IPS DF 19.7 (cell line): ENCODE measurements around the gene ACRBP.
A peak's percentile ranks its signal among the peaks of the same experiment; 100 is the strongest.

Source experiments
- DNase-seq: peaks from one replicate; pipeline ENCODE4 v3.0.0-alpha.2; 2013; ENCODE audit warnings: low read depth, low spot score

ACRBP gene

DNA sequence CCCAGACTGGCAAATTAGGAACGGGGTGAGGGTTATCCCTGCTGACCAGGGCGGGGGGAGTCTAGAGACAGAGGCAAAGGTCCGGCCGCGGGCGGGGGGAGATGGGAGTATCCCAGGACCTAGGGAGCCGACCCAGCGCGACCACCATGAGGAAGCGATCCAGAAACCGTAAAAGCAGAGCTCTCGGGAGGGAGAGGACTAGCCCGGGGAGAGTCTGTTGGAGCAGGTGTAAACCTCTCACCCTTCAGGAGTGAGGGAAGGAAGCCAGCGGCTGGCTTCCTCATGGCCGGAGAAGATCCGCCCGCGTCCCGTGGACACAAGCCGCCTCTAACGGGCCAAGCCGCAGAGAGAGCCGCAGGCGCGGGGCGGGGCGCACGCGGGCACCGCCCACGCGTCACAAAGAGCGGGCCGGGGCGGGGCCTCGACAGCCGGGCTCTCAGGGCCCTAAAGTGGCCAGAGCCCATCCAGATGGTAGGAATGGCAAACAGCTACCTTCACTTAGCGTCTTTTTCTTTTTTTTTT lies at the start of gene ACRBP:
Gene ACRBP (minus strand): TSS at position 350 of the 522 bp plus-strand sequence. CDS start 66 bp downstream, at position 284.
- no peak for DNase-seq

DNA sequence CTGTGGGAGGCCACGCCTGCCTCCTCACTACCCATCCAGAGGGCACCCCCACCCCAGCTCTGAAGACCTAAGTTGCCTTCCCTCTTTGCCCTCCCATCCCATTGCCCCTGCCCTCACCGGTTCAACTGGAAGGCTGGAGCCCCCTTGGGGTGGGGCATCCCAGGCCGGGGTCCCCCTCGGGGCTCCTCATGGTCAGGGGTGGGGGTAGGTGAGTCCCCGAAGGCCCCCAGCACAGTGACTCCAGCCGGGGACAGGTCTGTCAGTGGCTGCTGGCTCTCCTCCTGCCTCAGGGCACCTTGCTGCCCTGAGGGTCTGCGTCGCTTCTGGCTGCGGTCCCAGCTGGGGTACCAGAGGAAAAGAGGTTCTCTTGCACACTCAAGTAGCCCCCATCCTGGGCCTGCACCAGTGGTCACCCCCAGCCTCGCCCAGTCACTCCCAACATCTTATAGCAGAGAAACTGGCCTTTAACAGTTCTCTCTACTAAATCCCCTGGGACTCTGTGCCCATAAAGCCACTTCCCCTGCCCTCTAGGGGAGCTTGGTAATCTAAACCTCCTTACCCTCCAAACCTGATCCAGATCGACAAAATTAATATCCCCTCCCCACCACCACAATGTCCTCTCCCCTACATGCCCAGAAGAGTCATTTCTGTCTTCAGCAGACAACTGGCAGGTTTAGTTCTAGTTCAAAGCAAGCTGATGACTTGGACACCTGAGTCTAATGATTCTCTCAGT lies 48.2 kb upstream of the ACRBP start:
- no peak for DNase-seq

DNA sequence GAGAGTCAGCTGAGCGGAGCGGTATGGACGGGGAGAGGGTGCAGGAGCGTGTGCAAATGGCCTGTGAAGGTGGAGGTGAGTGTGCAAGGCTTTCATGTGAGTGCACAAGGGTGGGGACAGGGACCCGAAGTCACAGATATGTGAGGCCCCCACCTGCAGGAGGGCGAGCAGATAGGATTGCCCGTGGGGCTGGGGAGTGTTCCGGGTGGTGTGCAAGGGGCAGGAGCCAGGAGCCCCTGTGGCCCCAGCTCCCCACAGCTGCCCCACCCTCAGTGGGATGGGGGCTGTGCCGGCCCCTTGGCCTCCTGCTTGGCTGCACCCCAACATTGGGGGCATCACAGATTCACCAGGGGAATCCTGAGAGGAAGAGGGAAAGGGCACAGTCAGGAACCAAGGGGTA lies 47.5 kb upstream of the ACRBP start:
- DNase-seq: no peak

DNA sequence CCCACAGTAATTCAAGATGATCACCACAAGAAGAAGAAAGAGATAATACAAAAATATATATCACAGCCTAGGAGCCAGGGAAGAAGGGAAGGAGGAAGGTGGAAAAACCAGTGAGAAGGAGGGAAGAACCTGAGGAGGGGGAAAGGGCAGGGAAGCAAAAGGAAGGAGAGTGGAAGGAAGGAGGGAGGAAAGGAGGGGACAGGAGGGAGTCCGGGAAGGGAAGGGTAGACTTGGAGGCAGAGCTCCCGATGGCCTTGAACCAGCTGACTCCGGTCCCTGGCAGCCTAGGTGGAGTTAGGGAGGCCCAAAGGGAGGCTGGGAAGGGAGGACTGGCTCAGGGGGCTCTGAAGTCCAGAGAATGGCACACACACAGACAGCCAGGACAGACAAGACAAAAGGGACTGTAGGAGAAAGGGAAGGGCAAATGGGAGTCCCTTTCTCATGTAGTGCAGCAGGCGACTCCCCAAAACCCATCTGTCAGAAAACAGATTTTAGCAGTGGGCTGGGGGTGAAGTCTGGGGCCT lies 46.7 kb upstream of the ACRBP start:
- DNase-seq: no peak

DNA sequence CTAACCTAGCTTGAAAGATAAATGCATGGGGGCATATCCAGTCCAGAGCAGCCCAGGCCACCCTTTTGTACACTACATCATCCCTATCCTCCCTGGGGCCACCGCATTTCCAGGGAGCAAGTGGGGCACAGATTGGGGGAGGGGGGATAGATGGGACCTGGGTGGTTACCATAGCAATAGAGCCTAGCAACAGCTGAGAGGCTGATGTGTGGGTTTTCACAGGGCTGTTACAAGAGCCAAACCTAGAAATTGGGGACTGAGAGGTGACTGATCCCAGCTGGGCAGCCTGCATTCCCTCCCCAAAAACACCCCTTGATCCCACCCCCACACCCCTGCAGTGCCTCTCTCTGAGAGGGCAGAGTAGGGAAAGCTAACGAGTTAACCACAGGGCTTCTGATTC lies 45.7 kb upstream of the ACRBP start:
- no peak for DNase-seq

DNA sequence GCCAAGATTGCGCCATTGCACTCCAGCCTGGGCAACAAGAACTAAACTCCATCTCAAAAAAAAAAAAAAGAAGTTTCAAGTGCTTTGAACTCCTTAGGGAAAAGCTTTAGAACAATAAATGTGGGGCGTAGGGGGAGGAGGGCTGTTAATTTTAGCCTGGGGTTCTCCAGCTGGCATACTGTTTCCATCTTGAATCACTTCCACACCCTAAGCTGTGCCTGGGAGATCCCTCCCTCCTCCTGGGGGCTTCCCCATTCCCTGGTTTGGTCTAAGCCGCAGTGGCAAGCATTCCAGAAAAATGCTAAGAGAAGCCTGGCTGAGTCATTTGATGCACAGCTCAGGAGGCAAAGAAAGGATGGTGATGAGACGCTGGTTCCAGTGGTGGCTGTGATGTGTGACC lies 44.2 kb upstream of the ACRBP start:
- no peak for DNase-seq

DNA sequence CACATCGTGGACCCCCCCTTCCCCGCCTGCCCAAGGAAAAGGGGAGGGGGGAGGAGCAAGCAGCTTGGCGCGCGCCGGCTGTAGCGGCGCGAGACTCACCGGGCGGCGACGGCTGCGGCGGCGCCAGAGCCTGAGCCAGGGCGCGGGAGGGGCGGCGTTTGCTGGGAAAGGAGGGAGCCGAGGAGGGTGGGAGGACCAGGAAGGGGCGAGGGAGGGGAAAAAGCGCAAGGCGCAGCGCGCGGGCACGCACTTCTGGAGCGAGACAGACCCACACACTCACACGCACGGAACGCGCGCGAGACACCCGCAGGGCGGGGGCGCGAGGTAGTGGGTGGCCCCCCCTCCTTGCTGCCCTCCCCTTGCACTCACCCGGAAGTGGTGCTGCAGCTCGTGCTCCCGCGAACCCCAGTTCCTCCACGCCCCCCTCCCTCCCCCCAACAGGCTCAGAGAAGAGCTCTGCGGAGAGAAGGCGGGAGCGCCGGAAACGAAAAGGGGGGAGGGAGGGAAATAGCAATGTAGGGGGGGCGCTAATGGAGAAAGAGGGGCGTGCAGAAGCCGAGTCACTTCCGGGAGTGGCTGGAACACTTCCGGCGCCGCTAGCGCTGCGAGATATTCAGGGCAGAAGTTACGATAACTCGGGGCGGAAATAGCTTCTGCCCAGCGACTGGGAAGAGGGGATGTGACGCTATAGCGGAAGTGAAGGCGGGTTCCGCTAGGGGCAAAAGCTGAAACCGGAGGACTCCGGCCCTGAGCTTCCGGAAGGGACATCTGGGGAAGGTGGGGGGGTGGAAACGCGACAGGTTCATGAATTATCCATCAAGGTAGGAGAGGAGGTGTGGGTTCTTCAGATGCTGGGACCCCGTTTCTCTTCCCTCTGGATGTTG lies 42.0 kb upstream of the ACRBP start, which contains the start of gene ZNF384:
Gene ZNF384 (minus strand): TSS at position 377 of the 884 bp plus-strand sequence. CDS start 9,855 bp downstream, outside the sequence.
- DNase-seq: peak; percentile 99

DNA sequence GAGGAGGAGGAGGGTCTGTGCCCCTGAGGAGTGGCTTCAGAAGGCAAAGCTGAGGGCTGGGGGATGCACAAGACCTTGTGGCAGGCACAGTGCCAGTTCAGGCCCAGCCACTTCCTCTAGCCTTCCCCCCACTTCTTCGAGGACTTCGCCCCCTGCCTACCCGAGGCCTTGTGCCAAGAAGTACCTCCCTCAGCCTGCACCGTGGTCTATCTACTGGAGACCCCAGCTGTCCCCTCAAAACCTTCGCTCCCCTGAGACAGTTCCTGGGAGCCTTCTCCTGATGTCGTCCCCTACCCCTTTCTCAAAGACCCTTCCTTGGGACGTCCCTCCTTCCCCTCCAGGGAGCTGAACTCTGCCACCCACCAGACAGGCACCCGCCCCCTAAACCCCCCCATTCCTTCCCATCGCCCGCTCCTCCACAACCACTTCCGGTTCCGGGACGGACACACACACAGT lies 41.3 kb upstream of the ACRBP start:
- DNase-seq: peak; percentile 81

DNA sequence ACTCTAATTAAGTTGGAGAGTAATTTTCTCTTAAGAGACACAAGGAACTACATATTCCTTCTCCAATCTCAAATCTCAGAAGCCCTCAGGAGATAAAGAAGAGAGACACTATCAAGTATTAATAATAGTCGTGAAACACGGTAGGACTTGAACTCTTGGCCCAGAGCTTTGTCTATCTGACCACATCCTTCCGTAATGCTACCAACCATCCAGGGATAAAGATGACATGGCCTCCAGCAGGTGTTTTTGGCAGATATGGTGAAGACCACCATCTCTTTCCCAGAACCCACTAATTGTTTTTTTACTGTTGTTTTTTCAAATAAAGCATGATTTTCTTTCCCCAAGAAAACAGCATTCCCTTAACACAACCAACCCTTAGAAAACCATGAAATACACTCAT lies 38.6 kb upstream of the ACRBP start:
- DNase-seq: no peak

DNA sequence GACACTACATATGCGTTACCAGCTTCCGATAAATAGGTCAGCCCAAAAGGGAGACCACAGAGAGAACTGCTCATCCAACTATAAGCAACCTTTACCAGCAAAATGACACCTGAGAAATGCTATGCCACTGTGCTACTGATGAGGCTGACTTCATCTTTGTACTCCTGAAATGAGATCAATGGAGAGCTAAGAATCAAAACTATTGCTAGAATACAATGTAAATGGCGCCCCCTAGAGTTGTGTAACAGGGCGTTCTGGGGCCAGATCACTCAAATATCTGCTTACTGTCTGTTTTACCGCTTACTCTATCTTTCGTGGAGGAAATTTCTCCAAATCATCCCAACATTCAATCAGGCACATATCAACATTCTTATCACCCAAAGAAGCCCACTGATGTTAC lies 37.4 kb upstream of the ACRBP start:
- no peak for DNase-seq

DNA sequence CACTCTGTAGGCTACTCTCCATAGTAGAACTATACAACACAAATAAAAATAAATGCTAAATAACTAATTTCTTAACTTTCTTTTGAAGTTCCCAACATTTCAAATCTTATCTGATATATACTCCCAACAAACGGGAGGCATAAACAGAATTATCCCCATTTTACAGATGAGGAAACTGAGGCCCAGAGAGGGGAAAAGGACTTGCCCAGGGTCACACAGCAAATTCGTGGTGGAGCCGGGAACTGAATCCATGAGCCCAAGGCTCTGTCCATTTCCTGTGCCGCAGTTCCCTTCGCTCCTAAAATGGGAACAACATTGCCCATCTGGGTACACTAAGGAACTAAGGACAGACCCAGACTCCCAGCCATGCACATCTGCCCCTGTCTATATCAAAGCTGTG lies 29.7 kb upstream of the ACRBP start:
- DNase-seq: no peak

DNA sequence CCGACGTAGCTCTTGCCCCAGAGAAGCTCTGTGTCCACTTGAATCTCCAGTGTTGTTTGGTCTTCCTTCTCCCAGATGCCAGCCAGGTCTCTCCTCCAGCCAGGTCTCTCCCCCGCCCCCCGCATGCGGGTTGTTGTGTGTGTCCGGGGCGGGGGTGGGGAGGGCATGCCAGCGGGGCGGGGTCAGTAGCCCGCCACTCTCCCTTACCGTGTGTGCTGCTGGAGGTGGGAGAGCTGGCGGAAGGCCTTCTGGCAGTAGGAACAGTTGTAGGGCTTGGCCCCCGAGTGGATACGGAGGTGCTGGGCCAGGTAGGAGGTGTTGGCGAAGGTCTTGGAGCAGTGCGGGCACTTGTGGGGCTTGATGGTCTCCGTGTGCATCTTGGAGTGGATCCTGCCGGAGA lies 24.9 kb upstream of the ACRBP start:
- DNase-seq: no peak

DNA sequence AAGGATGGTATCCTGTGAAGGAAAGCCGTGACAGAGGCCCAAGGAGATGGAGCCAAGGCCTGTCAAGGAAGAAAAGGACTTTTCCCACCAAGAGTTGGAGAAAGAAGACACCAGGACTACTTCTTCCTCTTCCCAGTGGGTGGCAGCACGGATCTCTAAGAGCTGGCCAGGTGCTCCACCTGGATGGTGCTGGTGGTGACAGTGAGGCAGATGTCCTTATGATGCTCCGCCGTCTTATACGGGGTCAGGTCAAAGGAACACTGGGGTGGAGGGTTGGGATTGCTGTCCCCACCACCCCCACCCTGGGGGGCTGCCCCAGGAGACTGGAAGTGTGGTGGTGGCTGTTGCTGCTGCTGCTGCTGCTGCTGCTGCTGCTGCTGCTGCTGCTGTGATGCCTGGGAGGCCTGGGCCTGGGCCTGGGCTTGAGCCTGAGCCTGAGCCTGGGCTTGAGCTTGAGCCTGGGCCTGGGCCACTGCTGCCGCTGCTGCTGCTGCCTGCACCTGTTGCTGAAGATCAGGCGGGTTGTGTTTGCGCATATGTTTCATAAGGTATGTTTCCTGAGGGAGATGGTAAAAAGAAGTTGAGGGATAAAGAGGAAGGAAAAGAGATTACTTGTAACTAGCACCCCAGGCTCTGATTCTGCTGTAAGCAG lies 20.5 kb upstream of the ACRBP start:
- no peak for DNase-seq

DNA sequence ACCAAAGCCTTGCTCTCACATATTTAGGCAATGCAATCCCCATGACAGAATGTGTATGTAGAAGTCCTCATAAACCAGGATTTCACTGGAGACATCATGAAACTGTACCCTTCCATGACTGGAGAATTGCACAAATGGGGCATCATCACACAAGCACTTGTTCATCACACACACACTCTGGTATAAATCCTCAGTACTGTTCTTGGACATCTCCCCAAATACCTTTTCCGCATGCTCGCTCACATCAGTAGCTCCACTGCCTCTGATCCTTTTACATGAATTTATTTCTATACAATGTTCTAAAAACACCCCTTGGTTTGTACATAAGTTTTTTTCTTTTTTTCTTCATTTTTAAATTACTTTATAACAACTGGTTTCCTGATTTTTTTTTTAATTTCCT lies 19.0 kb upstream of the ACRBP start:
- no peak for DNase-seq

DNA sequence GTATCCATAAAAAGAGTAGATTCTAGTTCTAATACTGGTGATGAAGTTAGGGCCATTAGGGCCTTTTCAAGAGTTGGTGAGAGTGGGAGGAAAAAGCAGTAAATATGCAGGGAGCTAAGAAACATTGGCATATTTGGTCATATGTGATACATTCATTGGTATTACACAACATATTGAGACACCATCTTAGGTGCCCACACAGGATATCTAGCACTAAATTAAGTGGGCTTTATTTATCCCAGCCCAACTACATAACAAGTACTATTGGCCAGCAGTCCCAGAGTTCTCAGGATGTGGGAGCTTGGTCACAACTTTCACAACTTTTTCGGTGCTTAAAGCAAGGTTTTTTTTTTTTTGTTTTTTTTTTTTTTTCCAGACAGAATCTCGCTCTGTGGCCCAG lies 17.7 kb upstream of the ACRBP start:
- DNase-seq: no peak

DNA sequence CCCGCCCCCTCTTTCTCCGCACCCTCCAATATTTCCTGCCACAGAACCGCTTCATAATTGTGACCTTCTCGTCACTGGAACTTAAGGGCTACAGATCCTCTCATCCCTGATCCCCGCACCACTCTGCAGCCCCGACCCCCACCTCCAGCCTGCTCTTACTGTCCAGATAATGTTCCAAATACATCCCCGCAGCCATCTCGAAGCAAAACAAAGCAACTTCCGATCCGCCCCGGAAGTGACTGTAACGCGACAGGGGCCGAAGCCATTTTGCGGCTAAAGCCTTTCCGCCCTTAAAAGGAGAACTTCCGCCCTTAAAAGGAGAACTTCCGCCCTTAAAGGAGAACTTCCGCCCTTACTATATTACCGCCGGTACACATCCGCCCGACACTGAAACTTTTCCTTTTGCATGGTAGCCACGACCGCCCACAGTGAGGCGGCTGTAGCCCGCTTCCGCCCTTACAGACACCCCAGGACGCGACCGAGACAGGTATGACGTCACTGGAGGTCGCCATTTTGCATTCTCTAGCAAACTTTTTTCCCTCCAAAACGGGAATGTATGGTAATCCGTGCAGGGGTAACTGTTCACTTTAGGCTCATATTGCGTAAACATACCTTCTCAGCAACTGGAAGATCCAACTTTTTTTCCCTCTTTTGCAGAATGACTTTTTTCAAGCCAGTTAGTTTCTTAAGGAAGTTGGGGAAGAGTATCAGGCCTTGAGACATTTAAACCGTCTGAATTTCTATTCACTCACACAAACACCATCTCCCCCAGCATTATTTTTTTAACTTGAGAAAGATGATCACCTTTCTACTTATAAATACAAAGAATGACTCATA lies 15.9 kb upstream of the ACRBP start, which contains the start of gene ING4:
Gene ING4 (minus strand): TSS at position 214 of the 837 bp plus-strand sequence. CDS start 18 bp downstream, at position 196.
- peak; percentile 99 for DNase-seq

DNA sequence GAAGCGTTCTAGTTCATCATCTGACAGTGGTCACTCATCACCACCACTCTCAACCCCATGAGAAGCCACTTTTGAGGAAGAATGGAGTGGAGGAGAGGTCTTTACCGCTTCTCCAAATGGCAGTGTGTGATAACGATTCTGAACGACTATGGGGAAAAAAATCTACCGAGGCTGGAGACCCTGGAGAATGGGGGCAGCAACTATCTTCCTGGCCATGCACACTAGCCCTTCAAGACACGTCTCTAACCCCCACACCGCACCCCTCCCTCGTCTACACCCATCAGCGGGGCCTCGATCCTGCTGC lies 15.3 kb upstream of the ACRBP start:
- DNase-seq: no peak

DNA sequence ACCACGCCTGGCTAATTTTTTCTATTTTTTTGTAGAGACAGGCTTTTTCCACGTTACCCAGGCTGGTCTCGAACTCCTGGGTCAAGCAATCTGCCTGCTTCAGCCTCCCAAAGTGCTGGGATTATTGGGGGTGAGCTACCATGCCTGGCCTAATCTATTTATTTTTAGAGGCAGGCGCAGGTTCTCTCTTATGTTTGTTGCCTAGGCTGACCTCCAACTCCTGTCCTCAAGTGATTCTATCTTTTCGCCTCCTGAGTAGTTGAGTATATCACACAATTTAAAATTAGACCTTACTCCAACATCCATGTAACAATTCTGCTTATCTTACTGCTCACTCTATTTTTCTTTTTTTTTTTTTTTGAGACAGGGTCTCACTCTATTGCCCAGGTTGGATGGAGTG lies 6.8 kb upstream of the ACRBP start:
- DNase-seq: no peak

DNA sequence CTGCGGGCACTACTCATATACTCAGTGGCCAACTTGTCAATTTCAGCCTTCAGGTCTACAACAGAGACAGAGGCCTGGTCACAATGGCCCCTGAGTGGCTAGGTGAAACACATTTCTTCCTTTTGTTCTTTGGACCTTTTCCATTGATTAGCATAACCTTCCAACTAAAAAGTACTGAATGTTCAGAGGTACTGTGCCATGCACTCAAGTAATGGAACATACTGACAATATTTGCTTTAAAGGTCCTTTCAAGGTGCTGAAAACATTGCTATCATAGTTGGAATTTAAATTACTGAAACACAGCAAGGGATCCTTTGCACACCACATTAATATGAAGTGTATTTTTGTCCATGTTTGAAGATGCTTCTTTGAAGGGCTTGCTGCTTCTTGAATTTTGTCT lies 6.1 kb upstream of the ACRBP start:
- no peak for DNase-seq

DNA sequence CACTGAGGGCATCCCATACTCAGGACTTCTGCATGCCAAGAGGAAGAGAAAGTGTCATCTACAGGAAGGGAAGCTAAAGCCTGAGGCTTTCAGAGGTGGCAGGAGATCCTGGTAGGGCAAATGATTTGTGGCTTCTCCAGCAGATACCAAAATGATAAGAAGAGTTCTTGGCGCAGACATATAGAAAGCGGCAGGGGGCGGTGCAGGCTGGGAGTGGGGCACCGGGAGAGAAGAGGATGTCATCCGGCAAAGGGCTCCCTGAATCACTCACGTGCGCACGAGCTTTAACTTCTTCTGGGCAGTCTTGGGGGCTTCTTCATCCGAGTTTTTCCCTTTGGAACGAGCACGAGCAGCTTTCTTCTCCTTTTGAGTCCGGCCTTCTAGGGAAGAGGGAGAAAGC lies 5.2 kb upstream of the ACRBP start:
- no peak for DNase-seq

DNA sequence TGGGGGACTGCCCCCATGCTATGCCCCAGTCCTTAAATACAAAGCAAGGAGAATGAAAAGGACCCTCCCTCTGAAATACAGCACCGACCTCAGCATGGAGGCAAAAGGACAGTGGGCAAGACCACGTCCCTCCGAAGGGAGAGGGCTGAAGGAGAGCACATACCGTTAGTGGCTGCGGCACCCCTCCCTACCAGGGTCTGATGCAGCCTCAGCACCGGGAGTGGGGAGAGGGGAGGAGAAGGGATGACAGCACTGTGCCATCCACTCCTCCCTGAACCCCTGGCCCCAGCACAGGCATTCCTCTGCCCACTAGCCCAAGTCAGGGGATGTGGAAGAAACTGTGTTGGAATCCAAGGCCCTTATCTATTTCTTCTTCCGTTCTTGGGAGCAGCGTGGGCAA lies 3.6 kb upstream of the ACRBP start:
- DNase-seq: no peak
